Measurements from ENCODE around the gene FAF2.
A peak's percentile ranks its signal among the peaks of the same experiment; 100 is the strongest.
"Not testable (repeated sequence)": the region's sequence is repeated elsewhere in the genome, so short reads cannot be mapped to it uniquely, and the experiment has no call there.

Gene FAF2

DNA sequence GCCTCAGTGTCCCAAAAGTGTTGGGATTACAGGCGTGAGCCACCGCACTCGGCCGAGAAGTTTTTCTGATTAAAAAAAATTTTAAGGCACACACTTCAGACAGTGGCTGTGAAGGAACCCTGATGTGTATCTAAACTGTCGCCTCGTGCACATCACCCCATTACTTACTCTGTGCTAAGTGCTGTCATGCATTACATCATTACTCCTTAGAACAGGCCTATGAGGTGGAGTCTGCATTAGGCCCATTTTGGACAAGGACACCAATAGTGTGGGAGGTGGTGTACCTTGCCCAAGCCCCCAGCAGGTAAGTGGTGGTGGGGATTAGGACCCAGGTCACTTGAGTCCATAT, 97.2 kb downstream of the FAF2 start:
- DNase-seq (ENCODE audit: low spot score), result no peak

DNA sequence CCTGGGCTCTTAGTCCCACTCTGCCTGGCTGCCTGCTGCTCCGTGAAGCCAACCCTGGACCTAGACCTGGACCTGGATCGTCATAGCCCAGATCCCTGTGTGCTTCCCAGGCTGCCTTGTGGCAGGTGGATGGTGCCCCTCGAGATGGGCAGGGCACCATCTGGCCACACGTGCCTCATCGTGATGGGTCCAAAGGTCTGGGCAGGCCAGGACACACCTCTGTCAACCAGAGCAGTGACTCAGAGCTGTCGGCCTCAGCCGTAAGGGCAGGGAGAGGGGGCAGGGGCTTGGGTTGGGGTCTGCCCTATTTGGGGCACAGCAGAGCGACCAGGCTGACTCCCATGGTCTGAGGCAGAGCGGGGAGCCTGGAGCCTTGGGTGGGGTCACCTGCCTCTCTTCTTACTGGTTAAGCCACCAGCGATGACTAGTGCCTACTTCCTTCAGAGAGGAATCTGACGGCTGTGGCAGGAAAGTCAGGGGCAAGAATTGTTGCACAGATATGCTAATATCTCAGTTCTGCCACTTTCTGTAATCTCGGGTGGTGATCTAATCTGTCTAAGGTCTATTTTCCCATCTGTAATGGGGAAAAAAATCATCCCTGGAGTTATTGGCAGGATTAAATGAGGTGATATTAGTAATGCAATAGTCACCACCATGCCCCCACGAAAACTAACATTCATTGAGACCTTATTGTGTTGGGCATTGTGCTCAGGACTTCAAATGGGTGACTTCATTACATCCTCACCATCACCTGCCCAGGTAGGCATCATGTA, 97.7 kb downstream of the FAF2 start:
- DNase-seq (ENCODE audit: low spot score), result no peak

DNA sequence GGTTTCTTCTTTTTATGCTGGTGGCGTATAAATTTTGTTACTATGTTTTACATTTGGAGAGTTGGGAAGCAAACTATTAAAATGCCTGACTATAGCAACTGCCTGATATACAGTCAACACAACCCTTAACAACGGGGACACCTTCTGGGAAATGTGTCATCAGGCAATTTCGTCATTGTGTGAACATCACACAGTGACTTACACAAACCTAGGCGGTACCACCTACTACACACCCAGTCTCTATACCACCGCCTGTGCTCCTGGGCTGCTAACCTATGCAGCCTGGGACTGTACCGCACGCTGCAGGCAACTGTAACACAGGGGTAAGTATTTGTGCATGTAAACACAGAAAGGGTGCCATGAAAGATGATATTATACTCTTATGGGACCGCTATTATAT, 99.6 kb downstream of the FAF2 start:
- no peak for DNase-seq (ENCODE audit: low spot score)

DNA sequence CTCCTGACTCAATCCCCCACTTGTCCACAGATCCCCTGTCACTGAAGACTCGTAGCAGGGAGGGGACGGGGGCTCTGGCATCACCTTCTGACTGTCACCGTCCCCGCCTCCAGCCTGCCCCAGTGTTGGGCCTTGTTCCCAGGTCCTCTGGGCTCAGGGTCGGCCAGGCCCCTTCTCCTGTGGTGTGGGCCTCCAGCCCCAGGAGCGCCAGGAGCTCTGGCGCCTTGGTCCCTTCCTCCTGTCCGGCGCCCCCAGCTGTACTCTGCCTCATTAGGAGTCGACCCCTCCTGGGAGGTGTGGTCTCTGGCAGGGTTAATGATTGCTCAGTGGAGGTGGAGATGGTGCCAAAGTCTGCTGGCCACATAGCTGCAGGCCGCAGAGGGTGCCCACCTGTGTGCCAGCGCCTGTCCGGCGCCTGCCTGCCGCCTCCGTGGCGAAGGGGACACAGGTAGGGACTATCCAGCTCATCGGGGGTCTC, 100.8 kb downstream of the FAF2 start, which contains the start of gene CDHR2:
TSS of gene CDHR2 (plus strand) at position 376 of the 478 bp plus-strand sequence. CDS start 16,011 bp downstream, outside the sequence.
- DNase-seq (ENCODE audit: low spot score), result peak; percentile 65

DNA sequence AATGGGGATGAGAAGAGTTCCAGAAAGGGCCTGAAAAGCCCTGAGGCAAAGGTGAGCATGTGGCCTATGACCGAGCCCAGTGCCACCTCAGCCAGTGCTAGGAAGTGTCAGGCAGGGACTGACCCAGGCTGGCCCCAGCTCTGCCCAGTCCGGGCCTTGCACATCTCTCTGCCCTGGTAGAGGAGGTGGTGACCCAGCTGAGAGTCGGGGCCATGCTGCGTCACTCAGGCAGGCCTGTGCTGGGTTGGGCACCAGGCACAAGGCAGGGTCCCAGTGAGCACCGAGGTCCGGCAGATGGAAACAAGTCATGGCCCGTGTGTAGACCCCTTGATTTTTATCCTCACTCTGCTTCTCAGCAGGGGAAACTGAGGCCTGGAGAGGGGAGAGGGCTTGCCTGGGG, 101.7 kb downstream of the FAF2 start:
- no peak for DNase-seq (ENCODE audit: low spot score)

DNA sequence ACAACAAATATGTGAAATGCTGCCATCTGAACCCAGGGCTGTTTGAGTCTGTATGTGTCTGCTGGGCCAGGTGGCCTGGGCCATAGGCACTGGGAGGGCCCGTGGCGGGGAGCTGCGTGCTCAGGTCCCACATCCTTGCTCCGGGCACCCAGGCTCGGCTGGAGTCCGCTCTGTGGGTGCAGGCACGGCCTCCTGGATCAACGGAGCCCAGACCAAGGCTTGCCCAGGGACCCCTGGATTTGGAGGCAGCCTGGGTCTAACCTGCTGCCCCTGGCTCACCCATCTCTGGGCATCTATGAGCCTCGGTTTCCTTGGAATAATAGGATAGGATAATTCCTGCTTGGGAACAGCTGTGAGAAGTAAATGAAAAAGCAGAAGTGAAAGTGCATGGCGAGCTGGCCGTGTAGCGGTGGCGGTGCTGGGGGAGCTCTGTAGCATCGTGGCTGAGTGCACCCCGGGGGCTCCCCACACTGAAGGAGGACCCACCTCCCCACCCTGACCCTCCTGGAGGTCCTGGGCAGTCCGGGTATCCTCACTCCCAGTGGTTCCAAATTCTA, 102.2 kb downstream of the FAF2 start:
- DNase-seq (ENCODE audit: low spot score), result no peak

DNA sequence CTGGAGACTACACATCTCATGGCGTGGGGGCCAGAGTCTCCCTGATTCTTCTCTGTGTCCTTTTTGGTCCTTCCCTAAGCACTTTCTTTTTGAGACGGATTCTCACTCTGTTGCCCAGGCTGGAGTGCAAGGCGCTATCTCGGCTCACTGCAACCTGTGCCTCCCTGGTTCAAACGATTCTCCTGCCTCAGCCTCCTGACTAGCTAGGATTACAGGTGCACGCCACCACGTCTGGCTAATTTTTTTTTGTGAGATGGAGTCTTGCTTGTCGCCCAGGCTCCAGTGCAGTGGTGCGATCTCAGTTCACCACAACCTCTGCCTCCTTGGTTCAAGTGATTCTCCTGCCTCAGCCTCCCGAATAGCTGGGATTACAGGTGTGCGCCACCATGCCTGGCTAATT, 102.8 kb downstream of the FAF2 start:
- DNase-seq (ENCODE audit: low spot score), result not testable (repeated sequence)

DNA sequence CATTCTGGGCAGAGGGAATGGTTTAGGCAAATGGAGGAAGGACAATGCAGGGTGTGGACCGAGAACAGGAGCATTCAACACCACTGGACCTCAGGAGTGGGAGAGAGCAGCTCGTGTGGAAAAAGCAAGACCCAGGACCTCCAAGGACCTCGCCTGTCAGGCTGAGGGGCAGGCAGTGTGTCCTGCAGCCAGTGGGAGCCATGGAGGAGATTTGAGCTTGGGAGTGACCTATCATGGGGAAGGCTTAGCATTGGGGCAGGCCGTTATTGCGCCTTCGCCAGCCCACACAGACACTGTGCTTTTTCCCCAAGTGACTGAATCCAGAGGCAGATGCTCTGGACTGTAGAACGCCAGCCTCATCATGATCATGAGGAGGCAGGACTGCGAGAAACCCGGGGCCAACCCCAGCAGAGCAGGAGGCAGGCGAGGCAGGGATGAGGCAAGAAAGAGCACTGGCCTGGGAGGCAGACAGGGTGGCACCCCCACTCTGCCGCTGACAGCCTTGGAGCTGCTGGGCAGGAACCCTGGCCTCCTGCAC, 104.2 kb downstream of the FAF2 start:
- DNase-seq (ENCODE audit: low spot score), result no peak

DNA sequence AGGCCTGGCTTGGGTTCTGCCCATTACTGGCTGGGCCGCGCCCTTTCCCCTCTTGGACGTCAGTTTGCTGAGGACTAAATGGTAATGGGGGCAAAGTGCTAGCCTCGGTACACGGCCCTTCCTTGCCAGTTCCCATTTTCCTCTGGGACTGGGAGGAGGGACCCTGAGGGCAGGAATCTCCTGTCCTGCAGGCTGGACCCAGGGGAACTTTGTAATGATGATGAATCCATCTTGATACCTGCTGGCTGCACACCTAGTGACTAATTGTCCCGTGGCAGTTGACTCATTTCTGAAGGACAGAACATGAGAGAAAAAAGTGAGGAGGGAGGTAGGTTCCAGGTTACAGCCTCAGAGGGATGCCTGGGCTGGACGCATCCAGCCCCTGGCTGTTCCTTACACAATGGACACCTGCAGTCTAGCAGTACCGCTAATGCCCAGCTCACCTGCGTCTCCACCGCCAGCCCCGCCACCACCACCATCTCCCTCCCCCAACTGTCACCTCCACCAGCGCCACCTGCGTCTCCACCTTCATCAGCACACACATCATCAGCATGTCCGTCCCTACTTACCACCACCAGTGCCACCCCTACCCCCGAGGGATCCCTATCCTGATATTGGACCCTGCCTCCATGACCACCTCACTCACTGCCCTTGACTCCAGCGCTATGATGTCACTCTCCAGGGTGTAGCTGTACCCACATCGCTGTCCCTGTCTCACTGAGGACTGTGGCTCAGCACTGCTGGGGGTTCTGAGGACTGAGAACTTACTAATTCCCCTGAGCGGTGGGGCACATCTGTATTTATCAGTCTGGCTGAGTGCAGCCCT, 105.3 kb downstream of the FAF2 start:
- no peak for DNase-seq (ENCODE audit: low spot score)

DNA sequence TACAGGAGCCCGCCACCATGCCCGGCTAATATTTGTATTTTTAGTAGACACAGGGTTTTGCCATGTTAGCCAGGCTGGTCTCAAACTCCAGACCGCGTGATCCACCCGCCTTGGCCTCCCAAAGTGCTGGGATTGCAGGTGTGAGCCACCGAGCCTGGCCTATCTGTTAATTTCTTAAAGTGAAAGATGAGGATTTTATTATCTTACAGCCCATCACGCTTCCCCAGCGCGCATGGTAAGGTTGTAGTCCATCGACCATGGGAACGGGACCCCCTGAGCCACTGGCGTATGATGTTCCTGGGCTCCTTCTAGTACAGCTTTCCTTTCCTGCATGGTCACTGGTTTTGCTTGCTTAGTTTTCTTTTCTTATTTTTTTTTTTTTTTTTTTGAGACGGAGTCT, 109.7 kb downstream of the FAF2 start:
- DNase-seq (ENCODE audit: low spot score), result no peak

Data from HuH-7 (cell line).